Upper lobe of left lung (tissue), 6 donors: ENCODE results near the gene ETFA. TPM values are rescaled to one million over a fixed set of nuclear protein-coding genes. Genes with fewer than 3 reads are reported as not detected.

Experiments used
- ATAC-seq, 2 donors: fragments of 200-7000 bp; cut with Tn5 transposase; one replicate each; pipeline ENCODE4 v1.9.1; 2022; ENCODE audit warnings: mild to moderate bottlenecking in 2 of 2, moderate library complexity in 2 of 2; ENCODE audit not compliant: low FRiP score in 2 of 2
- DNase-seq, 2 donors: peaks; one replicate each; pipeline ENCODE4 v3.0.0-alpha.2; 2019 to 2020
- H3K27ac ChIP-seq, 4 donors: fragments of 200-600 bp; sonication (generic); one replicate each; pipeline ENCODE4 v1.5.1; 2016 to 2019
- H3K27me3 ChIP-seq, 4 donors: fragments of 200-600 bp; sonication (generic); one replicate each; pipeline ENCODE4 v1.5.1; 2017 to 2019
- H3K36me3 ChIP-seq, 4 donors: fragments of 200-600 bp; sonication (generic); one replicate each; pipeline ENCODE4 v1.5.1; 2016 to 2019
- H3K4me1 ChIP-seq, 4 donors: fragments of 200-600 bp; sonication (generic); one replicate each; pipeline ENCODE4 v1.5.1; 2018 to 2019
- H3K4me3 ChIP-seq, 4 donors: fragments of 200-600 bp; sonication (generic); one replicate each; pipeline ENCODE4 v1.5.1; 2017 to 2019; ENCODE audit warnings: mild to moderate bottlenecking in 2 of 4, moderate library complexity in 1 of 4
- H3K9me3 ChIP-seq, 4 donors: fragments of 200-600 bp; sonication (generic); one replicate each; pipeline ENCODE4 v1.5.1; 2018 to 2019
- CTCF ChIP-seq, 6 experiments: fragments of 450-650 bp in 4 of 6; fragments of 200-600 bp in 2 of 6; sonication (generic) in 2 of 6; IDR thresholded peaks; one replicate each; pipeline ENCODE4 v1.5.1; 2016 to 2019; ENCODE audit warnings: antibody characterized with exemption in 6 of 6
- EP300 ChIP-seq, 4 donors: sonication (generic); formaldehyde crosslinking; IDR thresholded peaks; one replicate each; pipeline ENCODE4 v1.5.1; 2017; ENCODE audit warnings: antibody characterized with exemption in 4 of 4, control low read depth in 2 of 4
- POLR2A ChIP-seq, 4 donors: fragments of 450-650 bp; IDR thresholded peaks; one replicate each; pipeline ENCODE4 v1.5.1; 2016 to 2017; ENCODE audit warnings: antibody characterized with exemption in 4 of 4, mild to moderate bottlenecking in 2 of 4
- POLR2AphosphoS5 ChIP-seq, 2 donors: sonication (generic); formaldehyde crosslinking; IDR thresholded peaks; one replicate each; pipeline ENCODE4 v1.5.1; 2017; ENCODE audit warnings: antibody characterized with exemption in 2 of 2
- WGBS, 2 donors: methylation state at CpG; one replicate each; pipeline ENCODE4 v1.1.5; 2017 to 2018; 5-methylcytosine and 5-hydroxymethylcytosine counted together
- total RNA-seq, 6 donors: library from RNA; depleted of rRNA in 4 of 6; stranded (reverse); fragments of >200 nt in 4 of 6; gene quantifications; one replicate each; pipeline versions ENCODE4 v1.1.0 to v1.2.1, GENCODE V29; 2016 to 2021
- donor health status: DM: no; HTN: no; CAD: no; lungs with moderate emphysema.
- donor health status: DM: no; HTN: yes; CAD: no; lungs with severe emphysema.

Gene ETFA
- total RNA-seq, 6 donors from 2014 or later, result 31.6 to 82.9 (median 68.7) TPM

GRCh38 chr15:76222159-76222558, 89.1 kb downstream of the ETFA start:
- Histone ChIP-seq H3K36me3 (peaks cover 6 to 27% (median 23%) of the 10 kb centered on the region in 4 donors), H3K27me3 (no peaks in the 10 kb centered on the region), H3K9me3 (no peaks in the 10 kb centered on the region), H3K27ac (no peak overlapping the region), H3K4me1 (peaks cover 1 to 8% (median 5%) of the 10 kb centered on the region in 4 donors), H3K4me3 (no peak overlapping the region)
- TF ChIP-seq CTCF (IDR thresholded peaks at IDR 0.05) (no peak), POLR2A (IDR thresholded peaks at IDR 0.05) (no peak), POLR2AphosphoS5 (IDR thresholded peaks at IDR 0.05) (no peak), EP300 (IDR thresholded peaks at IDR 0.05) (no peak)
- no peak for ATAC-seq
- DNase-seq, result no peak
- 93 to 95% methylated on average over 4 of the region's 4 CpGs for WGBS, 2 donors

GRCh38 chr15:76221085-76221767, 90.0 kb downstream of the ETFA start:
- Histone ChIP-seq H3K4me3 (no peak overlapping the region), H3K27ac (no peak overlapping the region), H3K4me1 (peaks cover 3 to 11% (median 6%) of the 10 kb centered on the region in 4 donors), H3K9me3 (no peaks in the 10 kb centered on the region), H3K36me3 (peaks cover 6 to 25% (median 22%) of the 10 kb centered on the region in 4 donors), H3K27me3 (no peaks in the 10 kb centered on the region)
- ATAC-seq (no peak), DNase-seq (no peak)
- TF ChIP-seq POLR2A (IDR thresholded peaks at IDR 0.05), result no peak
- no peak for TF ChIP-seq CTCF (IDR thresholded peaks at IDR 0.05)
- no peak for TF ChIP-seq EP300 (IDR thresholded peaks at IDR 0.05)
- no peak for TF ChIP-seq POLR2AphosphoS5 (IDR thresholded peaks at IDR 0.05)
- 92 to 100% methylated on average over 1 of the region's 1 CpG for WGBS, 2 donors

- Histone ChIP-seq H3K27me3 (no peaks in the 10 kb centered on the region), H3K4me1 (peaks cover 3 to 11% (median 6%) of the 10 kb centered on the region in 4 donors), H3K9me3 (no peaks in the 10 kb centered on the region), H3K36me3 (peaks cover 3 to 37% (median 20%) of the 10 kb centered on the region in 4 donors), H3K27ac (no peak overlapping the region), H3K4me3 (no peak overlapping the region)
- TF ChIP-seq POLR2A (IDR thresholded peaks at IDR 0.05) (no peak), CTCF (IDR thresholded peaks at IDR 0.05) (no peak), POLR2AphosphoS5 (IDR thresholded peaks at IDR 0.05) (no peak), EP300 (IDR thresholded peaks at IDR 0.05) (no peak)
- WGBS, 2 donors, result 83 to 92% methylated on average over 5 of the region's 5 CpGs
- DNase-seq (no peak), ATAC-seq (no peak)
These were observed 93.4 kb downstream of the ETFA start for GRCh38 chr15:76217882-76218217.

- TF ChIP-seq EP300 (IDR thresholded peaks at IDR 0.05) (no peak), CTCF (IDR thresholded peaks at IDR 0.05) (no peak), POLR2A (IDR thresholded peaks at IDR 0.05) (no peak), POLR2AphosphoS5 (IDR thresholded peaks at IDR 0.05) (no peak)
- Histone ChIP-seq H3K4me1 (peaks cover 3 to 11% (median 6%) of the 10 kb centered on the region in 4 donors), H3K27me3 (no peaks in the 10 kb centered on the region), H3K4me3 (no peak overlapping the region), H3K27ac (no peak overlapping the region), H3K9me3 (no peaks in the 10 kb centered on the region), H3K36me3 (peaks cover 3 to 43% (median 22%) of the 10 kb centered on the region in 4 donors)
- peak in 1 of 2 donors; percentile 58 for ATAC-seq
- DNase-seq, result no peak
- 65 to 81% methylated on average over 7 of the region's 7 CpGs for WGBS, 2 donors
These were observed 94.0 kb downstream of the ETFA start for GRCh38 chr15:76217029-76217881.
